Endodermal cell (in vitro differentiated cells): ENCODE measurements around the gene RABGAP1L. TPM values are rescaled to one million over a fixed set of nuclear protein-coding genes. Genes with fewer than 3 reads are reported as not detected.
"Not testable (repeated sequence)": the region's sequence is repeated elsewhere in the genome, so short reads cannot be mapped to it uniquely, and the experiment has no call there.

ENCODE experiments used
- DNase-seq: peaks from one replicate; pipeline ENCODE4 v3.0.0-alpha.2; 2017
- H3K27ac ChIP-seq: 2 replicates; pipeline ENCODE4 v1.5.1; 2013; ENCODE audit warnings: mild to moderate bottlenecking, low read depth, low read length, moderate library complexity
- H3K27me3 ChIP-seq: 2 replicates; pipeline ENCODE4 v1.6.1; 2013; ENCODE audit warnings: mild to moderate bottlenecking, low read length, moderate library complexity; ENCODE audit not compliant: insufficient read depth, control insufficient read depth, poor library complexity, severe bottlenecking
- H3K36me3 ChIP-seq: 2 replicates; pipeline ENCODE4 v1.7.0; 2013; ENCODE audit warnings: mild to moderate bottlenecking, low read length, moderate library complexity; ENCODE audit not compliant: control insufficient read depth, insufficient read depth
- H3K4me1 ChIP-seq: one replicate; pipeline ENCODE4 v1.7.0; 2013; ENCODE audit warnings: low read length; ENCODE audit not compliant: control insufficient read depth, insufficient read depth
- H3K4me3 ChIP-seq: 2 replicates; pipeline ENCODE4 v1.5.1; 2013; ENCODE audit warnings: mild to moderate bottlenecking, low read length, moderate library complexity
- H3K9ac ChIP-seq: 2 replicates; pipeline ENCODE4 v1.6.1; 2013; ENCODE audit warnings: mild to moderate bottlenecking, low read length, moderate library complexity; ENCODE audit not compliant: poor library complexity, severe bottlenecking; ENCODE audit errors: extremely low read depth
- H3K9me3 ChIP-seq: 2 replicates; pipeline ENCODE4 v1.6.1; 2013; ENCODE audit warnings: mild to moderate bottlenecking, low read length, moderate library complexity; ENCODE audit not compliant: control insufficient read depth
- H3K27ac Mint-ChIP-seq: 2 replicates; pipeline ENCODE4 v1.8.0; 2020; ENCODE audit warnings: mixed read lengths
- H3K27me3 Mint-ChIP-seq: 2 replicates; pipeline ENCODE4 v1.8.0; 2021; ENCODE audit warnings: mild to moderate bottlenecking, mixed read lengths; ENCODE audit not compliant: insufficient read depth
- H3K36me3 Mint-ChIP-seq: 2 replicates; pipeline ENCODE4 v1.8.0; 2020; ENCODE audit warnings: low read depth, mixed read lengths
- H3K4me1 Mint-ChIP-seq: 2 replicates; pipeline ENCODE4 v1.8.0; 2020; ENCODE audit warnings: mixed read lengths
- H3K4me3 Mint-ChIP-seq: 2 replicates; pipeline ENCODE4 v1.8.0; 2020; ENCODE audit warnings: mild to moderate bottlenecking, moderate library complexity, mixed read lengths
- H3K9me3 Mint-ChIP-seq: 2 replicates; pipeline ENCODE4 v1.8.0; 2020; ENCODE audit warnings: mild to moderate bottlenecking, mixed read lengths
- WGBS, 2 experiments: methylation state at CpG; one replicate each; pipeline versions ENCODE4 v1.1.5 to v1.1.7; 2013; ENCODE audit warnings: missing lambda C conversion rate in 2 of 2, mixed read lengths in 1 of 2; ENCODE audit not compliant: insufficient coverage in 1 of 2, insufficient read length in 1 of 2; 5-methylcytosine and 5-hydroxymethylcytosine counted together
- total RNA-seq, 2 donors: library from RNA; stranded (reverse); fragmentation: NEBNext Ultra II Directional in 1 of 2; extraction: Animal tissue kit (Norgen Biotek cat#: 25700) in 1 of 2; gene quantifications; 2 replicates in 1 of 2; 3 replicates in 1 of 2; pipeline ENCODE4 v1.2.1, GENCODE V29; 2021
- TF ChIP-seq, protein P1 (sequence below): fragments of 200-600 bp; sonication (generic); conservative IDR thresholded peaks from 2 replicates; pipeline ENCODE4 v1.5.0; 2021; ENCODE audit warnings: antibody characterized with exemption, mild to moderate bottlenecking

Gene RABGAP1L
- total RNA-seq, 2 donors from 2014 or later: 32.5 to 36.9 TPM

GRCh38 chr1:174136714-174137113 lies 22.6 kb upstream of the RABGAP1L start:
- Mint-ChIP-seq H3K4me1 (peaks cover 2% of the 10 kb centered on the region), H3K36me3 (no peaks in the 10 kb centered on the region)

GRCh38 chr1:174142836-174143235 lies 16.5 kb upstream of the RABGAP1L start:
- no peaks in the 10 kb centered on the region for H3K4me1 Mint-ChIP-seq
- H3K36me3 Mint-ChIP-seq: no peaks in the 10 kb centered on the region
- DNase-seq: no peak
- Histone ChIP-seq H3K9me3 (no peaks in the 10 kb centered on the region), H3K4me3 (no peak overlapping the region), H3K27ac (no peak overlapping the region), H3K27me3 (no peaks in the 10 kb centered on the region), H3K4me1 (no peaks in the 10 kb centered on the region), H3K36me3 (no peaks in the 10 kb centered on the region), H3K9ac (no peak overlapping the region)
- 89 to 94% methylated on average over 2 to 5 of the region's 5 CpGs for WGBS, 2 experiments
- H3K27ac Mint-ChIP-seq: no peak overlapping the region
- no peaks in the 10 kb centered on the region for H3K27me3 Mint-ChIP-seq
- H3K4me3 Mint-ChIP-seq: no peak overlapping the region
- TF ChIP-seq, protein P1, sequence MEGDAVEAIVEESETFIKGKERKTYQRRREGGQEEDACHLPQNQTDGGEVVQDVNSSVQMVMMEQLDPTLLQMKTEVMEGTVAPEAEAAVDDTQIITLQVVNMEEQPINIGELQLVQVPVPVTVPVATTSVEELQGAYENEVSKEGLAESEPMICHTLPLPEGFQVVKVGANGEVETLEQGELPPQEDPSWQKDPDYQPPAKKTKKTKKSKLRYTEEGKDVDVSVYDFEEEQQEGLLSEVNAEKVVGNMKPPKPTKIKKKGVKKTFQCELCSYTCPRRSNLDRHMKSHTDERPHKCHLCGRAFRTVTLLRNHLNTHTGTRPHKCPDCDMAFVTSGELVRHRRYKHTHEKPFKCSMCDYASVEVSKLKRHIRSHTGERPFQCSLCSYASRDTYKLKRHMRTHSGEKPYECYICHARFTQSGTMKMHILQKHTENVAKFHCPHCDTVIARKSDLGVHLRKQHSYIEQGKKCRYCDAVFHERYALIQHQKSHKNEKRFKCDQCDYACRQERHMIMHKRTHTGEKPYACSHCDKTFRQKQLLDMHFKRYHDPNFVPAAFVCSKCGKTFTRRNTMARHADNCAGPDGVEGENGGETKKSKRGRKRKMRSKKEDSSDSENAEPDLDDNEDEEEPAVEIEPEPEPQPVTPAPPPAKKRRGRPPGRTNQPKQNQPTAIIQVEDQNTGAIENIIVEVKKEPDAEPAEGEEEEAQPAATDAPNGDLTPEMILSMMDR: no peak
- H3K9me3 Mint-ChIP-seq: peaks cover 9% of the 10 kb centered on the region

More at GRCh38 chr1:174136714-174137113, 22.6 kb upstream of the RABGAP1L start:
- no peaks in the 10 kb centered on the region for H3K36me3 ChIP-seq
- H3K27me3 ChIP-seq: no peaks in the 10 kb centered on the region
- H3K4me3 ChIP-seq: no peak overlapping the region
- 92 to 100% methylated on average over 1 of the region's 1 CpG for WGBS, 2 experiments
- Mint-ChIP-seq H3K27me3 (no peaks in the 10 kb centered on the region), H3K27ac (no peak overlapping the region), H3K9me3 (peaks cover 2% of the 10 kb centered on the region), H3K4me3 (no peak overlapping the region)
- TF ChIP-seq, protein P1: no peak
- no peak overlapping the region for H3K27ac ChIP-seq
- no peaks in the 10 kb centered on the region for H3K4me1 ChIP-seq
- H3K9ac ChIP-seq: no peak overlapping the region
- H3K9me3 ChIP-seq: no peaks in the 10 kb centered on the region
- no peak for DNase-seq

GRCh38 chr1:174143727-174144396 lies 15.5 kb upstream of the RABGAP1L start:
- not testable (repeated sequence) for H3K27me3 Mint-ChIP-seq, H3K27me3 ChIP-seq, H3K36me3 Mint-ChIP-seq, H3K4me1 Mint-ChIP-seq, H3K27ac ChIP-seq, H3K4me3 Mint-ChIP-seq, H3K9ac ChIP-seq, H3K9me3 ChIP-seq, H3K36me3 ChIP-seq, H3K4me3 ChIP-seq, H3K27ac Mint-ChIP-seq, H3K4me1 ChIP-seq, DNase-seq
- WGBS, 2 experiments: 84 to 93% methylated on average over 3 to 12 of the region's 12 CpGs
- H3K9me3 Mint-ChIP-seq: peaks cover 15% of the 10 kb centered on the region

- H3K36me3 Mint-ChIP-seq, DNase-seq, H3K9me3 ChIP-seq, H3K4me3 ChIP-seq, H3K36me3 ChIP-seq, H3K27ac ChIP-seq, H3K27me3 Mint-ChIP-seq, H3K27ac Mint-ChIP-seq, H3K4me1 ChIP-seq, H3K4me3 Mint-ChIP-seq, H3K4me1 Mint-ChIP-seq, H3K27me3 ChIP-seq, H3K9ac ChIP-seq: not testable (repeated sequence)
- H3K9me3 Mint-ChIP-seq: peaks cover 20% of the 10 kb centered on the region
- 86 to 94% methylated on average over 3 of the region's 3 CpGs for WGBS, 2 experiments
These were observed 14.9 kb upstream of the RABGAP1L start for GRCh38 chr1:174144397-174144783.
